ENCODE data around the gene SMAD5.

Gene SMAD5

GRCh38 chr5:136153581-136154236, 21.1 kb downstream of the SMAD5 start:
- DNase-seq (ENCODE audit: extremely low read depth in 1 of 2, low read depth in 1 of 2) = no peak

- no peak for DNase-seq (ENCODE audit: extremely low read depth in 1 of 2, low read depth in 1 of 2)
Observed at GRCh38 chr5:136155078-136155477, 22.4 kb downstream of the SMAD5 start.

GRCh38 chr5:136155761-136156160, 23.1 kb downstream of the SMAD5 start:
- no peak for DNase-seq (ENCODE audit: extremely low read depth in 1 of 2, low read depth in 1 of 2)

GRCh38 chr5:136157514-136157913, 24.9 kb downstream of the SMAD5 start:
- no peak for DNase-seq (ENCODE audit: extremely low read depth in 1 of 2, low read depth in 1 of 2)

GRCh38 chr5:136159457-136159856, 26.8 kb downstream of the SMAD5 start:
- DNase-seq (ENCODE audit: extremely low read depth in 1 of 2, low read depth in 1 of 2) = no peak

GRCh38 chr5:136162008-136162407, 29.4 kb downstream of the SMAD5 start:
- DNase-seq (ENCODE audit: extremely low read depth in 1 of 2, low read depth in 1 of 2) = no peak

GRCh38 chr5:136164226-136164625, 31.6 kb downstream of the SMAD5 start:
- DNase-seq (ENCODE audit: extremely low read depth in 1 of 2, low read depth in 1 of 2) = no peak

- no peak for DNase-seq (ENCODE audit: extremely low read depth in 1 of 2, low read depth in 1 of 2)
Observed at GRCh38 chr5:136166909-136167308, 34.3 kb downstream of the SMAD5 start.

- DNase-seq (ENCODE audit: extremely low read depth in 1 of 2, low read depth in 1 of 2) = no peak
Observed at GRCh38 chr5:136169218-136169617, 36.6 kb downstream of the SMAD5 start.

GRCh38 chr5:136174021-136174659, 41.5 kb downstream of the SMAD5 start:
- DNase-seq (ENCODE audit: extremely low read depth in 1 of 2, low read depth in 1 of 2) = no peak

GRCh38 chr5:136182618-136183017, 50.0 kb downstream of the SMAD5 start:
- DNase-seq (ENCODE audit: extremely low read depth in 1 of 2, low read depth in 1 of 2) = no peak

GRCh38 chr5:136185974-136186665, 53.5 kb downstream of the SMAD5 start:
- DNase-seq (ENCODE audit: extremely low read depth in 1 of 2, low read depth in 1 of 2) = no peak

GRCh38 chr5:136186796-136187195, 54.2 kb downstream of the SMAD5 start:
- no peak for DNase-seq (ENCODE audit: extremely low read depth in 1 of 2, low read depth in 1 of 2)

GRCh38 chr5:136188859-136189258, 56.2 kb downstream of the SMAD5 start:
- no peak for DNase-seq (ENCODE audit: extremely low read depth in 1 of 2, low read depth in 1 of 2)

- no peak for DNase-seq (ENCODE audit: extremely low read depth in 1 of 2, low read depth in 1 of 2)
Observed at GRCh38 chr5:136190091-136190720, 57.6 kb downstream of the SMAD5 start.

GRCh38 chr5:136190904-136191303, 58.3 kb downstream of the SMAD5 start:
- DNase-seq (ENCODE audit: extremely low read depth in 1 of 2, low read depth in 1 of 2) = no peak

- DNase-seq (ENCODE audit: extremely low read depth in 1 of 2, low read depth in 1 of 2) = no peak
Observed at GRCh38 chr5:136191304-136192014, 58.8 kb downstream of the SMAD5 start.

- no peak for DNase-seq (ENCODE audit: extremely low read depth in 1 of 2, low read depth in 1 of 2)
Observed at GRCh38 chr5:136192015-136192525, 59.4 kb downstream of the SMAD5 start.

GRCh38 chr5:136192526-136193321, 60.1 kb downstream of the SMAD5 start, which contains the start of gene SMIM32:
SMIM32 (minus strand) TSS chr5:136193162; CDS start chr5:136192524, 638 bp downstream.
- no peak for DNase-seq (ENCODE audit: extremely low read depth in 1 of 2, low read depth in 1 of 2)
